HepG2 (cell line): ENCODE results near the gene ADPGK. TPM values are rescaled to one million over a fixed set of nuclear protein-coding genes. Genes with fewer than 3 reads are reported as not detected.

Experiments used
- ATAC-seq: fragments of 200-7000 bp; cut with Tn5 transposase; 3 replicates; pipeline ENCODE4 v1.9.1; 2020; ENCODE audit warnings: mild to moderate bottlenecking, moderate library complexity
- BruUV-seq: library from RNA; stranded (reverse); fragments of 400-500 nt; replicated peaks from 2 replicates; lab custom pipeline; 2021; lab: Mats Ljungman, UMichigan
- CTCF ChIA-PET: fragments of 300-600 bp; formaldehyde crosslinking; extraction: SDS; loops from one replicate; lab custom pipeline; 2021; ENCODE audit warnings: low total read pairs, inconsistent platforms, low intra/inter-chr PET ratio; lab: Yijun Ruan, JAX
- POLR2A ChIA-PET: fragments of 350-600 bp; sonication (Branson Sonifier 250); formaldehyde crosslinking; loops from one replicate; lab custom pipeline; 2020; ENCODE audit warnings: antibody characterized with exemption, inconsistent platforms; lab: Yijun Ruan, JAX
- DNase-seq: peaks from one replicate; pipeline ENCODE4 v3.0.0-alpha.2; 2015; ENCODE audit warnings: low spot score
- FAIRE-seq: peaks from 3 replicates; lab custom pipeline; 2011; peaks lifted over from hg19 to GRCh38; lab: Jason Lieb, UNC
- H2AFZ ChIP-seq: one replicate; pipeline ENCODE4 v1.6.1; 2011; ENCODE audit warnings: low read length, inconsistent platforms
- H3K27ac ChIP-seq: fragments of 300-600 bp; 3 replicates; pipeline ENCODE4 v1.8.0; 2011; ENCODE audit warnings: mixed run types, mild to moderate bottlenecking, mixed read lengths, low read length, inconsistent platforms; ENCODE audit not compliant: insufficient read depth; ENCODE audit errors: extremely low read length
- H3K27me3 ChIP-seq, 2 experiments: fragments of 200-600 bp in 1 of 2; 2 replicates in 1 of 2; 3 replicates in 1 of 2; pipeline versions ENCODE4 v1.6.0 to v1.8.0; 2011; ENCODE audit warnings: low read length in 2 of 2, mild to moderate bottlenecking in 2 of 2, moderate library complexity in 2 of 2, inconsistent platforms in 1 of 2; ENCODE audit not compliant: insufficient read depth in 2 of 2, control insufficient read depth in 1 of 2
- H3K36me3 ChIP-seq, 2 experiments: fragments of 200-600 bp in 1 of 2; replicated peaks in 1 of 2; 2 replicates in 1 of 2; 3 replicates in 1 of 2; pipeline versions ENCODE4 v1.5.1 to v1.8.0; 2011; ENCODE audit warnings: low read length in 2 of 2, inconsistent platforms in 1 of 2; ENCODE audit not compliant: insufficient read depth in 2 of 2, control insufficient read depth in 1 of 2
- H3K4me1 ChIP-seq: 2 replicates; pipeline ENCODE4 v1.5.1; 2012; ENCODE audit warnings: low read length, inconsistent platforms; ENCODE audit not compliant: insufficient read depth
- H3K4me2 ChIP-seq: 2 replicates; pipeline ENCODE4 v1.6.0; 2011; ENCODE audit warnings: low read depth, low read length, inconsistent platforms
- H3K4me3 ChIP-seq, 3 experiments: fragments of 200-600 bp in 1 of 3; sonication (generic), shearing (Covaris generic) in 1 of 3; replicated peaks in 1 of 3; 2 replicates each; pipeline ENCODE4 v1.5.1; 2011 to 2016; ENCODE audit warnings: low read length in 3 of 3, inconsistent platforms in 2 of 3, low read depth in 2 of 3, mild to moderate bottlenecking in 2 of 3, control low read depth in 1 of 3, mixed read lengths in 1 of 3; ENCODE audit not compliant: insufficient read depth in 1 of 3
- H3K79me2 ChIP-seq: one replicate; pipeline ENCODE4 v1.6.1; 2011; ENCODE audit warnings: low read length, inconsistent platforms; ENCODE audit not compliant: insufficient read depth
- H3K9ac ChIP-seq: 2 replicates; pipeline ENCODE4 v1.6.0; 2011; ENCODE audit warnings: mild to moderate bottlenecking, low read depth, low read length, inconsistent platforms; ENCODE audit not compliant: insufficient read depth
- H3K9me3 ChIP-seq: 2 replicates; pipeline ENCODE4 v1.5.1; 2012; ENCODE audit warnings: mild to moderate bottlenecking, low read length
- H4K20me1 ChIP-seq: 2 replicates; pipeline ENCODE4 v1.6.0; 2011; ENCODE audit warnings: inconsistent platforms, mild to moderate bottlenecking, low read length, moderate library complexity; ENCODE audit not compliant: insufficient read depth
- MAFF ChIP-seq: IDR thresholded peaks from 2 replicates; pipeline ENCODE4 v1.6.1; 2011; ENCODE audit warnings: low read depth, low read length, improper control_type of control experiment
- MAFK ChIP-seq, 2 experiments: IDR thresholded peaks in 1 of 2; conservative IDR thresholded peaks in 1 of 2; 2 replicates each; pipeline ENCODE4 v1.6.1; 2011; ENCODE audit warnings: improper control_type of control experiment in 2 of 2, low read length in 2 of 2
- ZNF224 ChIP-seq: sonication (generic); formaldehyde crosslinking; IDR thresholded peaks from 2 replicates; pipeline ENCODE4 v1.5.0; 2020; ENCODE audit warnings: mild to moderate bottlenecking, missing genetic modification reagents
- ZNF687 ChIP-seq: sonication (generic); formaldehyde crosslinking; IDR thresholded peaks from 2 replicates; pipeline ENCODE4 v1.5.1; 2020; ENCODE audit warnings: mild to moderate bottlenecking, missing genetic modification reagents, moderate library complexity
- ZNF790 ChIP-seq: sonication (generic); formaldehyde crosslinking; IDR thresholded peaks from 2 replicates; pipeline ENCODE4 v1.8.0; 2022; ENCODE audit warnings: missing genetic modification reagents, mild to moderate bottlenecking, borderline replicate concordance
- WGBS: methylation state at CpG from one replicate; pipeline ENCODE4 v1.1.6; 2017; ENCODE audit warnings: low lambda C conversion rate; 5-methylcytosine and 5-hydroxymethylcytosine counted together
- in situ Hi-C: cut with HindIII; loops from 2 replicates; pipeline ENCODE4 v1.10.0; 2017; ENCODE audit warnings: low pct_unique_long_range_greater_than_20kb; ENCODE audit not compliant: extremely low pct_ligation_motif_present
- intact Hi-C: fragments of 100-400 bp; cut with micrococcal nuclease; formaldehyde crosslinking; loops from one replicate; pipeline ENCODE4 v1.10.0; 2022; ENCODE audit not compliant: unreplicated experiment
- polyA plus RNA-seq, 8 experiments: library from polyadenylated mRNA; depleted of rRNA in 3 of 8; stranded (reverse) in 7 of 8; unstranded in 1 of 8; fragments of >200 nt; fragmentation: Illumina TruSeq in 4 of 8; extraction: Trizol in 4 of 8; gene quantifications; 2 replicates each; pipeline versions ENCODE4 v1.2.1 to v1.2.3, GENCODE V29; 2011 to 2016; ENCODE audit warnings: low read depth in 4 of 8, missing spikeins in 1 of 8, mixed read lengths in 1 of 8; ENCODE audit not compliant: insufficient read depth in 1 of 8
- total RNA-seq, 5 experiments: library from RNA; depleted of rRNA; stranded (reverse); fragments of >200 nt; fragmentation: Illumina TruSeq; extraction: Trizol; gene quantifications; 2 replicates each; pipeline ENCODE4 v1.2.3, GENCODE V29; 2016; ENCODE audit warnings: low read depth in 1 of 5

Gene ADPGK
- total and polyA plus RNA-seq, 2 of the 13 experiments (the other 11 are each of a cell fraction or from before 2014, with no cell fraction given) = 61.6 to 67.5 TPM

DNA sequence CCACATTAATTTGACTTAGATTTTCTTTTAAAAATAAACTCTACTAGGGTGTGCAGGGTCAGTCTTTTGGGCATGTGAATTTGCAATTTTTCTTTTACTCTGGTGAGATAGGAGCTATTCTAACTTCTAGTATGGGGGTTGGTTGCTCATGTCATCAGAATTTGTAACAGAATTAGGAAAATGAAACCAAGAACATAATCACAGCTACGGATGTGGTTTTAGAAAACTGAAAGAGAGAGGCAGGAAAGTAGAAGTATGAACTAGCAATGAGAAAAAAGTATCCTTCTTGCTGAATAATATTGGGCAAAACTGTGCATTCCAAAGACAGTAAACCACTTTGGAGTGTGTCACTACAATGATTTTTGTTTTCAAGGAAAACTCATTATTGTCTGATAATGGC, 43.3 kb downstream of the ADPGK start (continued):
- TF ChIP-seq ZNF224 (CRISPR knock-in tag) = no peak
- TF ChIP-seq ZNF687 = no peak

DNA sequence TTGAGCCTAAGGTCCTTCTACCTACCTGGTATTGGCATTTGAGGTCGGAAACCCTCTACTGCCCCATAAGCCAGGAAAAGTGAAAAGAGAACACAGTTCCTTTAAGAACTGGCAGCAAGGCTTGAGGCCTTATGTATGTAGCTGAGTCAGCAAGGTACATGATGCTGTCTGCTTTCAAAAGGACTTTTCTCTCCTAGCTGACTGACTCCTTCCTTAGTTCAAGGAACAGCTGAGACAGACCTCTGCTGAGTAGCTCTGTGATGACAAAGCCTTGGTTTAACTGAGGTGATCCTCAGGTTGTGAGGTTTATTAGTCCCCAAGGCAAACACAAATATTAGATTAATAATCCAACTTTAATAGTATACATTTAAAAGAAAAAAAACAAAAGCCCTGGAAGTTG, 45.8 kb downstream of the ADPGK start:
- no TSS peak for BruUV-seq
- POLR2A ChIA-PET = no interaction called here
- Histone ChIP-seq H3K27me3 (no peaks in the 10 kb centered on the region), H3K9ac (no peak overlapping the region), H3K27ac (no peak overlapping the region), H4K20me1 (no peaks in the 10 kb centered on the region), H3K79me2 (no peaks in the 10 kb centered on the region), H2AFZ (no peak overlapping the region), H3K4me1 (no peaks in the 10 kb centered on the region), H3K36me3 (peaks cover 9 to 36% of the 10 kb centered on the region in 2 experiments), H3K4me2 (no peak overlapping the region), H3K9me3 (no peaks in the 10 kb centered on the region), H3K4me3 (no peak overlapping the region)
- ATAC-seq (no peak), FAIRE-seq (no peak), DNase-seq (no peak)
- WGBS = no CpG with 5 or more reads among the region's 1 CpG
- CTCF ChIA-PET = no interaction called here
- intact Hi-C loops (no loop called here), in situ Hi-C loops (no loop called here)
- TF ChIP-seq MAFF (peak; percentile 38; the same call in 1 of the 2 replicates), MAFK (conservative IDR thresholded peaks at IDR 0.05 in 1 of 2, IDR thresholded peaks at IDR 0.05 in 1 of 2; ENCODE audit: low read length in 2 of 2) (peak; percentile 63 to 69; a peak in 2 of 4 replicates), ZNF790 (CRISPR knock-in tag) (no peak)
